GM19328 (cell line): ENCODE results near the gene LIM2.
"Not testable (repeated sequence)": the region's sequence is repeated elsewhere in the genome, so short reads cannot be mapped to it uniquely, and the experiment has no call there.

Source experiments
- ATAC-seq: cut with Tn5 transposase; IDR thresholded peaks from one replicate; pipeline ENCODE4 v1.9.1; 2021; ENCODE audit warnings: mild to moderate bottlenecking, moderate library complexity; ENCODE audit not compliant: unreplicated experiment

Gene LIM2

DNA sequence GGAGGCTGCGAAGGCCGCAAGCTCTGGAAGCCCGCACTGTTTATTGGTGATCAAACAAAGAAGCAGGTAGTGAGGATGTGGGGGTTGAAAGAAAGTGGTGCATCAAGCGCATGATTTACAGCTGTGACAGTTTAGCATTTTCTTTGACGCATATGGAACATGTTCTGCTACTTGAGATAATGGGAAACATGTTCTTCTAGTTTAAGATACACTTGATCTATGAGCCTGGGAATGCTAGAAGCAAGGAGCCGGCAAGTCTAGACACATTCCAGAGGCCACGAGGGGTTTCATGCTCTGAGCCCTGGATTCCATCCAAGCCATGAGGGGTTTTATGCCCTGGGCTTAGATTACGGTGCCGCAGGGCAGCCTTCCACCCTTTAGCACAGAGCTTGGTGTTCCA lies 9.7 kb upstream of the LIM2 start:
- not testable (repeated sequence) for ATAC-seq

GRCh38 chr19:51396175-51396574 lies 8.4 kb upstream of the LIM2 start:
- no peak for ATAC-seq

DNA sequence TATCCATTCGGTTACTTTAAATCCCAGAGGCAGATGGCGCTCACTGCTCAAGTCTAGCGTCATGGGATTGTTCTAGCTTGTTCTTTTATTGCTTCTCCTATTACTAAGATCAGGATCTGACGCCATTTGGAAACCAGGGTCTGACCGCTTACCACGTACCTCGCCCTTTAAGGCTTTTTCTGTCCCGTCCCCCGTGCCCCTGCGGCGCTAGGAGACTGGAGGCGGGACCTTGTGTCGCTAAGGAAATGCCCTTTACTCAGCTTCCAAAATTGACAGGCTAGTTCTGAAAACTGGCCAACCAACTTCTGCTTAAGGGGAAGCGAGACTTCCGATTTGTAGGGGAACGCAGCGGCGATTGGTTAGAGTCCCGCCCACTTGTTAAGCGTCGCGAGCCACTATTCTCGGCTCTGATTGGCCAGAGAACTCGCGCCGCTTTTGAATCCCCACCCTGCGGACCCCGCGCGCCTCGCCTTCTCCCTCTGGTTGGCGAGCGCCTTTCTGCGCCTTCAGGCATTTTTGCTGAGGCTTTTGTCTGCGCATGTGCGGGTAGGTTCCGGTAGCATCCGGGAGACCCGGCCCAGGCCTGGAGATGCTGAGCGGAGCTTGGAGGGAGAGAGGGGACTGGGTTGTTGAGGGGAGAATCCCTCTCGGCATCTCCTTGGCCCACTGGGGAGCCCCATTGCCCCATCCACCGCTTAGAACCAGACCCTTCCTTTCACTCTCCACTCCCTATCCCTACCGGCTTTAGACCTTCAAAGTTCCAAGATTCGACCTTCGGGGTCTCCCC lies 6.5 kb upstream of the LIM2 start:
- peak; percentile 75 for ATAC-seq

DNA sequence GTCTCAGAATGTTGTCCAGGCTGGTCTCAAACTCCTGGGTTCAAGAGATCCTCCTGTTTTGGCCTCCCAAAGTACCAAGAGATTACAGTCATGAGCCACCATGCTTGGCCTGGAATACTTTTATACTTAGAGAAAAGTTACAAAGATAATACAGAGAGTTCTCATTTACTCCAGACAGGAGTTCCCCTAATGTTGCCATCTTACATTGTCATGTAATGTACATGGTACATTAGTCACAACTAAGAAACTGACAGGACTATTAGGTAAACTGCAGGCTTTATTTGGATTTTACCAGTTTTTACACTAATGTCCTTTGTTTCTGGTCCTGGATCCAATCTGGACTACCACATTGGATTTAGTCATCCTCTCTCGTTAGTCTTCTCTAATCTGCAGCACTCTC lies 4.9 kb upstream of the LIM2 start:
- no peak for ATAC-seq

- ATAC-seq, result no peak
These were observed 3.4 kb upstream of the LIM2 start for GRCh38 chr19:51391073-51391611.

GRCh38 chr19:51389143-51389542 lies 1.4 kb upstream of the LIM2 start:
- no peak for ATAC-seq

DNA sequence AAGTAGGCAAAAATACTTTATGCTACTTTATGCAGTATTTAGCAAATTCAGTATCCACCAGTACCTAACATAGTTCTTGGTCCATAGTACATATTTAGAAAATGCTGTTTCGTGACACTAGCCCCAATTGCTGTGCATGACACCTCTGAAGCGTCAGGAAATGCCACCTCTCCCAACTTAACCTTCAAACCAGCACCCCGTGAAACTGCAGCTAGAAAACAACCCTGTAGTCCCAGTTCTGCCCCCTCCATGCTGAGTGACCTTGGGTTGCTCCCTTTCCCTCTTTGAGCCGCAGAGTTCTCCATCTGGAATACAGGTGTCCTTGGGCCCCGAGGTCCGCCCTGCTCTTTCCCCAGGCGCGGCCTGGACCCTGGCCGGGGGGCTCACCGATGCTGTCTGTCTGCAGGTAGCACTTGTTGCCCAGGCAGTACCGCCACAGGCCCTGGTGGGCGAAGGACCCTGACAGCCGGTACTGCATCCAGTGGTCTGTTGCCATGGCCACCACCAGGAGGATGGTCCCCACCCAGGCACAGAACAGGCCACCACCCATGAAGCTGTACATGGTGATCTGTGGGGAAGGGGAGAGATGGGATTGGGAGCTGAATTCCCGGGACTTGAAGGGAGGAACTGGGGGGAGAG lies 773 bp downstream of the LIM2 start:
- no peak for ATAC-seq

- ATAC-seq, result no peak
These were observed 5.8 kb downstream of the LIM2 start for GRCh38 chr19:51382004-51382403.

DNA sequence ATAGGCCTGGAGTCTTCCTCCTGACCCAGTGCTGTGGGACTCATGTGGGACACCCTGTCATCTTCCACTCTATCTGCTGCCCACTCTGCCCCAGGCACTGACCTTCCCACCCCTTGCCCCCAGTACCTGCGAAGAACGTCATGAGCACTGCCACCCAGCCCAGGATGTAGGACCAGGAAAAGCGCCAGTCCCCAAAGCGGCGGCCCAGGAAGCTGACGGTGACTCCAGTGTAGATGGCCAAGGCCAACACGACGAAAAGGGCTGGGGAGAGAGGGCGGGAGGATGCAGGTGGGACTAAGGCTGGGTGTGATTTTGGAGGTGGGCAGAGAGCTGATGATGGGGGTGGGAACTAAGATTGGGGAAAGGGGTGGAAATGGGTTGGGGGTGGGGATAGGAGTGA lies 7.4 kb downstream of the LIM2 start:
- ATAC-seq, result no peak

- ATAC-seq, result no peak
These were observed 10.4 kb downstream of the LIM2 start for GRCh38 chr19:51377422-51377821.

DNA sequence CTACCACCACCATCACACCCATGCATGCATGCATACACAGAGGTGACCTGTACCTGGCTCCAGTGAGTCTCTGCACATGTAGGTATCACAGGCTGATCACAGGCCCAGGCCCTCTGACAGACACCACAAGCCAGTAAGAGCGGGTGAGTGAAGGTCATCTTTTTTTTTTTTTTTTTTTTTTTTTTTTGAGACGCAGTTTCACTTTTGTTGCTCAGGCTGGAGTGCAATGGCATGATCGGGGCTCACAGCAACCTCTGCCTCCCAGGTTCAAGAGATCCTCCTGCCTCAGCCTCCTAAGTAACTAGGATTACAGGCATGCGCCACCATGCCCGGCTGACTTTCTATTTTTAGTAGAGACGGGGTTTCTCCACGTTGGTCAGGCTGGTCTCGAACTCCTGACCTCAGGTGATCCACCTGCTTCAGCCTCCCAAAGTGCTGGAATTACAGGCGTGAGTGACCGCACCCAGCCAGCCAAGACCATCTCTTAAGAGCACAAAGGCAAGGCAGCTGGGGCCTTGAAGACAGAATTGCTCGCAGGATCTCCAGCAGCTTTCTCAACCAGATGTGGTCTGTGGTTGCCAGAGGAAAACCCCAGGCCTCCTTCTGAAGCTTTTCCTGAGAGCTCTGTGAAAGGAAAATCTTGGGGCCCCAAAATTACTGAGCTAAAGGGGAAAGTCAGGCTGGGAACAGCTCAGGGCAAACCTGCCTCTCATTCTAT lies 12.1 kb downstream of the LIM2 start:
- ATAC-seq, result no peak

- no peak for ATAC-seq
These were observed 14.9 kb downstream of the LIM2 start, which contains the start of gene NKG7 for GRCh38 chr19:51372649-51373504. Gene NKG7, minus strand, starts transcription at chr19:51372654. Its CDS starts 119 bp downstream, at chr19:51372535.

DNA sequence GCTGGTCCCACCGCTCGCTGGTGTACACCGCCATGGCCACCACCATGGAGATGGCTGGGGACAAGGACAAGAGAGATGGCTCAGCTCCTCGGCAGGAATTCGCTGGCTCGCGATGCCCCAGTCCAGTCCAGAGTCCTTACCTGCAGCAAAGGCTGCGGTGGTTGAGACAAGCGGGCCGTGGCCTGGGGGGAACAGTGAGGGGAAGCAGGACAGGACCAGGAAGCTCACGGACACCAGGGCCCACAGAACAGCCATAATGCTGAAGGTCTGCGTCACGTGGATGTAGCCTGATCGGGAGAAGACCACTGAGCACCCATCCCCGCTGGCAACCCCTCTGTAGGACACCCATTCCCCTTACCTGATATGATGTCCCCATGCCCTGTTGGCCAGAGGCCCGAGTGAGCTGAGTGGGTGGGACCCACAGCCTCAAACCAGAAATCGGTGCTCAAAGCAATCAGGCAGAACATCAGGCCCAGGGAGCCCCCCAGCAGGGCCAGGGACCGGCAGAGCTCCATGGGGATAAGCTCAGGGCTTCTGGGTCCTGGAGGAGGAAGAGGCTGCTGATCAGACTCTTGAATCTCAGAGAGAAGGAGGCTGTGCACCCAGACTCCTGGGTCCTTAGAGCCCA lies 15.6 kb downstream of the LIM2 start:
- ATAC-seq, result no peak

DNA sequence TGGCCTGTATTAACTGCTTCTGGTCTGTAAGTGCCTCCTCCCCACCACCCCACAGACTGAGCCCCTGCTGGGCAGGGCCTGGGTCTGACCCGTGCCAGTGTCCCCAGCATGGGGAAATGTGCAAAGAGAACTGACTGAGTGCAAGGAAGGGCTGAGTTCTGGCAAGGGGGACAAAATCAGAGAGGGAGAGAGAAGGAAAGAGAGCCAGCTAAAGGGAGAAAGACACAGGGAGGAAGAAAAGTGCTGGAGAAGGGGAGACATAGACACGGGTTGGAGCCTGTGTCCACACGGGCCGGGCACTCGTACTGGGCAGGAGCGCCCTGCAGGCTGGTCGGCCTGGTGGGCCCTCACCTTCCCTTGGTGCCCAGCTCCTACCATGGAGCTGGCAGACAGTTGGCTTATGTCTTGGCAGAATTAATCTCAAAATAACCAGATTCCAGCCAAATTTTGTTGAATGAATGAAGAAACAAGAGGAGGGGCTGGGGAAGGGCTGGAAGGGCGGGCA lies 16.5 kb downstream of the LIM2 start:
- no peak for ATAC-seq

DNA sequence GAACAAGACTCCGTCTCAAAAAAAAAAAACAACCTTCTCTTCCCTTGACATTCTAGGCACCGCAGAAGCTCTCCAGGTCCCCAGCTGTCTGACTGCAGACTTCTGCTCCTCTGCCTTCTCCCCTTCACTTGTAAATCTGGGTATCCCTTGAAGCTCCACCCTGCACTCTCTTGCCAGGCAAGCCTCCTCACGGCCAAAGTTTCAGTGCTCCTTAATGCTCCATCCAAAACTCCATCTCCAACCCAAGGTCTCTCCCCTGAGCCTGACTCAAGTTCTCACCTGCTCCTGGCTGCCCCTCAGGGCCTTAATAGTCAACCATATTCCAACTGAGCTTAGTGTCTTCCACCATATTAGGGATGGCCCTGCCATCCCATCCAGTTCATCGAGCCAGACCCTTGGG lies 17.5 kb downstream of the LIM2 start:
- ATAC-seq, result no peak

DNA sequence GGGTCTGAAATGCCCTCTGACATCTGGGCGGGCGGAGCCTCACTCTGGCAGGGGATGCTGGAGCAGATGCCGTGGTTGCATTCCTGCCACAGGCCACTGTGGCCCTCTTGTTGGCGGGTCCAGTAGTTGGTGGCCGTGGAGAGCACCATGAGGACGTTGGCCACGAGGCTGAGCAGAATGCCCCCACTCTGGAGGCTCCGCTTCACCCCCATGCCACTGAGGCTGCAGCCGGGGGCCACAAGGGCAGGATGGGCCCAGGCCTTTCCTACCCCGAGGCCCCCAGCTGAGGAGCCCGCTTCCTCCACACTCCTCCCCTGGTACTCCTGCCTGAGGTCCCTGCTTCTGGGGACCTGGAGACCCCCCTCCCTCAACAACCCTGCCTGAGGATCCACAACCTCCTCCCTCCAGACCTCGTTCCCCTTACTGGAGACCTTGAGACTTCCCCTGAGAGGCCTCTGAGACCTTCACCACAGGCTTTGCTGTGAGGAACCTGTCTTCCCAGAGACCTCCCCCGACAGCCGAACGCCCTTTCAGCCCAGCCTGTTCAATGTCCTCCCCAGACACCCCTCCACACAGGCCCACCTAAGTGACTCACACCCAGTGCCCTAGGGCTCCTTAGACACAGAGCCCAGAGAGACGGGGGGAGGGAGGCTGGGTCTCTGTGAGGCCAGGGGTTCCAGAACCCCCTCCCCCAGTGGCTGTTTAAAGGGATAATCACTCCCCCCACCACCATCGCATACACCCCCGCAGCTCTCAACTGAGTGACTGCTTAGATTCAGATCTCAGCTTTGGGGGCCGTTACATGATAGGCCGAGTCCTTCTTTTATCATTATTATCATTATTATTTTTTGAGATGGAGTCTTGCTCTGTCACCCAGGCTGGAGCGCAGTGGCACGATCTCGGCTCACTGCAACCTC lies 19.1 kb downstream of the LIM2 start, which contains the start of gene CLDND2:
Gene CLDND2 (minus strand): TSS at position 638 of the 917 bp plus-strand sequence. CDS start 426 bp downstream, at position 212.
- no peak for ATAC-seq

GRCh38 chr19:51367565-51368365 lies 20.0 kb downstream of the LIM2 start:
- peak; percentile 74 for ATAC-seq

DNA sequence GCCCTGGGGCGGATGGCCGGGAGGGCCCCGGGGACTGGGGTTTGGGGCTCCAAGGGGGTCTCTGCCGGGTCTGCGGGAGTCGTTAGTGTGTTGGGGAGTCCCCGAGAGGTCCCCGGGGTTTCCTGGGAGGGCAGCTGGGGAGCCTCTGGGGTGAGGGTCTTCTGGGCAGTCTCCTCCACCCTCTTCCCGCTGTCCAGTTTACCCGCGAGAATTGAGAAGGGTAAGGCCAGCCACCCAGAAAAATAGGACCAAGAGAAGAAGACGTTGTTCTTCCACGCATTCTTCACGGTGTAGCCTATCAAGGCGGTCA lies 20.6 kb downstream of the LIM2 start:
- ATAC-seq, result no peak
